HepG2 (cell line): ENCODE data around the gene NOTUM. TPM values are rescaled to one million over a fixed set of nuclear protein-coding genes. Genes with fewer than 3 reads are reported as not detected.
A peak's percentile ranks its signal among the peaks of the same experiment; 100 is the strongest.

Source experiments
- ARNT2 ChIP-seq: sonication (generic); formaldehyde crosslinking; IDR thresholded peaks from 2 replicates; pipeline ENCODE4 v1.8.0; 2022; ENCODE audit warnings: mild to moderate bottlenecking, low read depth, missing genetic modification reagents, moderate library complexity
- ATM ChIP-seq: fragments of 450-650 bp; IDR thresholded peaks from 2 replicates; pipeline ENCODE4 v1.7.1; 2017; ENCODE audit warnings: mild to moderate bottlenecking, borderline replicate concordance
- CEBPG ChIP-seq: IDR thresholded peaks from 2 replicates; pipeline ENCODE4 v1.6.1; 2016
- DMAP1 ChIP-seq: IDR thresholded peaks from 2 replicates; pipeline ENCODE4 v1.6.1; 2016
- DRAP1 ChIP-seq: IDR thresholded peaks from 2 replicates; pipeline ENCODE4 v1.6.1; 2016; ENCODE audit warnings: missing genetic modification reagents, missing compliant biosample characterization
- HNF4G ChIP-seq, 2 experiments: sonication (generic) in 1 of 2; formaldehyde crosslinking in 1 of 2; IDR thresholded peaks; 2 replicates each; pipeline versions ENCODE4 v1.4.0 to v1.6.1; 2011 to 2020; ENCODE audit warnings: borderline replicate concordance in 2 of 2, low read depth in 2 of 2, mild to moderate bottlenecking in 2 of 2, low read length in 1 of 2, missing genetic modification reagents in 1 of 2, moderate library complexity in 1 of 2
- MAFK ChIP-seq, 2 experiments: IDR thresholded peaks in 1 of 2; conservative IDR thresholded peaks in 1 of 2; 2 replicates each; pipeline ENCODE4 v1.6.1; 2011; ENCODE audit warnings: improper control_type of control experiment in 2 of 2, low read length in 2 of 2
- MAZ ChIP-seq, 2 experiments: sonication (generic) in 1 of 2; formaldehyde crosslinking in 1 of 2; IDR thresholded peaks; 2 replicates each; pipeline versions ENCODE4 v1.5.0 to v1.6.1; 2012 to 2020; ENCODE audit warnings: low read depth in 2 of 2, mild to moderate bottlenecking in 2 of 2, borderline replicate concordance in 1 of 2, improper control_type of control experiment in 1 of 2, low read length in 1 of 2, missing genetic modification reagents in 1 of 2, moderate library complexity in 1 of 2
- MLX ChIP-seq: IDR thresholded peaks from 2 replicates; pipeline ENCODE4 v1.6.1; 2016
- NFE2L1 ChIP-seq: sonication (generic); formaldehyde crosslinking; IDR thresholded peaks from 2 replicates; pipeline ENCODE4 v1.4.0; 2020; ENCODE audit warnings: missing genetic modification reagents, mild to moderate bottlenecking, borderline replicate concordance
- RNF2 ChIP-seq: fragments of 450-650 bp; conservative IDR thresholded peaks from 2 replicates; pipeline ENCODE4 v1.6.1; 2016; ENCODE audit warnings: low read depth
- ZBTB49 ChIP-seq: sonication (generic); formaldehyde crosslinking; IDR thresholded peaks from 2 replicates; pipeline ENCODE4 v1.4.0; 2020; ENCODE audit warnings: missing genetic modification reagents, borderline replicate concordance
- ZBTB7B ChIP-seq: sonication (generic); formaldehyde crosslinking; IDR thresholded peaks from 2 replicates; pipeline ENCODE4 v1.4.0; 2020; ENCODE audit warnings: missing genetic modification reagents
- ZFP62 ChIP-seq: sonication (generic); formaldehyde crosslinking; IDR thresholded peaks from 2 replicates; pipeline ENCODE4 v1.4.0; 2020; ENCODE audit warnings: missing genetic modification reagents
- ZMYM2 ChIP-seq: sonication (generic); formaldehyde crosslinking; IDR thresholded peaks from 2 replicates; pipeline ENCODE4 v1.8.0; 2022; ENCODE audit warnings: mild to moderate bottlenecking, missing genetic modification reagents
- ZNF205 ChIP-seq: IDR thresholded peaks from 2 replicates; pipeline ENCODE4 v1.6.1; 2018; ENCODE audit warnings: missing biosample characterization, missing genetic modification reagents
- ZNF225 ChIP-seq: sonication (generic); formaldehyde crosslinking; IDR thresholded peaks from 2 replicates; pipeline ENCODE4 v1.4.0; 2020; ENCODE audit warnings: mild to moderate bottlenecking, missing genetic modification reagents
- ZNF33A ChIP-seq: sonication (generic); formaldehyde crosslinking; IDR thresholded peaks from 2 replicates; pipeline ENCODE4 v1.5.1; 2020; ENCODE audit warnings: missing genetic modification reagents, mild to moderate bottlenecking, moderate library complexity, borderline replicate concordance
- ZNF34 ChIP-seq: sonication (generic); formaldehyde crosslinking; IDR thresholded peaks from 2 replicates; pipeline ENCODE4 v1.4.0; 2020; ENCODE audit warnings: mild to moderate bottlenecking, missing genetic modification reagents, borderline replicate concordance
- ZNF44 ChIP-seq: sonication (generic); formaldehyde crosslinking; IDR thresholded peaks from 2 replicates; pipeline ENCODE4 v1.5.1; 2020; ENCODE audit warnings: mild to moderate bottlenecking, missing genetic modification reagents
- ZNF569 ChIP-seq: sonication (generic); formaldehyde crosslinking; IDR thresholded peaks from 2 replicates; pipeline ENCODE4 v1.5.0; 2020; ENCODE audit warnings: mild to moderate bottlenecking, missing genetic modification reagents, moderate library complexity, borderline replicate concordance
- ZNF775 ChIP-seq: sonication (generic); formaldehyde crosslinking; IDR thresholded peaks from 2 replicates; pipeline ENCODE4 v1.4.0; 2020; ENCODE audit warnings: missing genetic modification reagents, mild to moderate bottlenecking, moderate library complexity, borderline replicate concordance
- polyA plus RNA-seq, 8 experiments: library from polyadenylated mRNA; depleted of rRNA in 3 of 8; stranded (reverse) in 7 of 8; unstranded in 1 of 8; fragments of >200 nt; fragmentation: Illumina TruSeq in 4 of 8; extraction: Trizol in 4 of 8; gene quantifications; 2 replicates each; pipeline versions ENCODE4 v1.2.1 to v1.2.3, GENCODE V29; 2011 to 2016; ENCODE audit warnings: low read depth in 4 of 8, missing spikeins in 1 of 8, mixed read lengths in 1 of 8; ENCODE audit not compliant: insufficient read depth in 1 of 8
- total RNA-seq, 5 experiments: library from RNA; depleted of rRNA; stranded (reverse); fragments of >200 nt; fragmentation: Illumina TruSeq; extraction: Trizol; gene quantifications; 2 replicates each; pipeline ENCODE4 v1.2.3, GENCODE V29; 2016; ENCODE audit warnings: low read depth in 1 of 5
- TF ChIP-seq, protein P1 (sequence below): sonication (generic); formaldehyde crosslinking; IDR thresholded peaks from 2 replicates; pipeline ENCODE4 v1.4.0; 2020; ENCODE audit warnings: missing genetic modification reagents, borderline replicate concordance
- TF ChIP-seq, protein P2 (sequence below): sonication (generic); formaldehyde crosslinking; IDR thresholded peaks from 2 replicates; pipeline ENCODE4 v1.5.0; 2020; ENCODE audit warnings: mild to moderate bottlenecking, low read depth, missing genetic modification reagents, borderline replicate concordance

Gene NOTUM
- total and polyA plus RNA-seq, 2 of the 13 experiments (the other 11 are each of a cell fraction or from before 2014, with no cell fraction given) = 150 to 160 TPM

DNA sequence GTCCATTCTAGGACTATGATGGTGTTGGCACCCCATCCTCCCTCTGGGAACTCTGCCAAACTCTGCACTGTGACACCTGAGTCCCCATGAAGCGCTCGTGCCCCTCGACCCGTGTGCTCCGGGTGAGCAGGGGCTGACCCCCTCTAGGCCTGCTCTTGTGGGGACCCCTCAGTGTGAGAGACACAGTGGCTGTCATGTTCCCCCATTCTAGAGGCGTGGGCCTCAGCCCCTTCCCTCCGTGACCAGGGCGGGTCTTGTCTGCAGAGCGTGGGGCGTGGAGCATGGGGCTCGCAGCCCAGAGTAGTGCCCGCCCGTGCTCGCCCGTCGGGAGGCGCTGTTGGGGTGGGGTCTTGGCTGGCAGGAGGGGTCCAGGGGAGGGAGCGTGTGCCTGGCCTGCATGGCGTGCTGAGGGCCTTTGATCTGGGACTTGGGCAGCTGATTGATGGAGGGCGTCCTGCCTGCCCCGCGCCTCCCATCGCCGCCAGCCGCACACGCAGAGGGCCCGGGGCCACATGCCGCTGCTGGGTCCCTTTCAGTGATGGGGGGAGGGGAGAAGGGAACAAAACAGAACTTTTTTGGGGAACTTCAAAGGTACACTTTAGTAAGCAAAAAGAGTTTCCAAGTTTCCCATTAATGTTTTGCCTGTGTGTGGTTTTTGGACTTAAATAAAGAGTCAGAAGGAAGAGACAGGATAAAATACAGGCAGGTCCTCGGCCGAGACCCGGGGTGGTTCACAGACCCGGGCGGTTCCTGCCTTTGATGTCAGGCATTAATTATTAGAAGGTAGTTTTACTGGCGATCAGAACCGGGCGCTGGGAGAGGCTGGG is 39.2 kb upstream of the NOTUM start (continued):
- TF ChIP-seq DRAP1 (CRISPR knock-in tag) = no peak; the same call in 1 of the 2 replicates
- TF ChIP-seq RNF2 = no peak
- no peak for TF ChIP-seq CEBPG (CRISPR knock-in tag)
- peak; percentile 67 for TF ChIP-seq ARNT2 (CRISPR knock-in tag)
- TF ChIP-seq, protein P1, sequence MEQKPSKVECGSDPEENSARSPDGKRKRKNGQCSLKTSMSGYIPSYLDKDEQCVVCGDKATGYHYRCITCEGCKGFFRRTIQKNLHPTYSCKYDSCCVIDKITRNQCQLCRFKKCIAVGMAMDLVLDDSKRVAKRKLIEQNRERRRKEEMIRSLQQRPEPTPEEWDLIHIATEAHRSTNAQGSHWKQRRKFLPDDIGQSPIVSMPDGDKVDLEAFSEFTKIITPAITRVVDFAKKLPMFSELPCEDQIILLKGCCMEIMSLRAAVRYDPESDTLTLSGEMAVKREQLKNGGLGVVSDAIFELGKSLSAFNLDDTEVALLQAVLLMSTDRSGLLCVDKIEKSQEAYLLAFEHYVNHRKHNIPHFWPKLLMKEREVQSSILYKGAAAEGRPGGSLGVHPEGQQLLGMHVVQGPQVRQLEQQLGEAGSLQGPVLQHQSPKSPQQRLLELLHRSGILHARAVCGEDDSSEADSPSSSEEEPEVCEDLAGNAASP = no peak
- no peak for TF ChIP-seq MAFK (conservative IDR thresholded peaks at IDR 0.05 in 1 of 2, IDR thresholded peaks at IDR 0.05 in 1 of 2; ENCODE audit: low read length in 2 of 2)
- TF ChIP-seq ZNF34 = peak; percentile 3; the same call in 1 of the 2 replicates
- 0 out of 2 replicates have a peak, but pooled peaks have one; percentile 27 for TF ChIP-seq ZNF33A (CRISPR knock-in tag)
- peak; percentile 37; the same call in 1 of the 2 replicates for TF ChIP-seq ZNF205
- no peak for TF ChIP-seq ZNF569
- no peak for TF ChIP-seq ZFP62 (CRISPR knock-in tag)
- peak; percentile 98 for TF ChIP-seq ZBTB7B (CRISPR knock-in tag)
- peak; percentile 48 for TF ChIP-seq ZMYM2 (CRISPR knock-in tag)
- TF ChIP-seq ZNF775 = no peak
- peak; percentile 87 for TF ChIP-seq MAZ (IDR thresholded peaks at IDR 0.05; ENCODE audit: borderline replicate concordance, low read depth, low read length)
- peak; percentile 75 for TF ChIP-seq MAZ (CRISPR knock-in tag; IDR thresholded peaks at IDR 0.05; ENCODE audit: low read depth)
- no peak for TF ChIP-seq ZNF225 (CRISPR knock-in tag)
- TF ChIP-seq, protein P2, sequence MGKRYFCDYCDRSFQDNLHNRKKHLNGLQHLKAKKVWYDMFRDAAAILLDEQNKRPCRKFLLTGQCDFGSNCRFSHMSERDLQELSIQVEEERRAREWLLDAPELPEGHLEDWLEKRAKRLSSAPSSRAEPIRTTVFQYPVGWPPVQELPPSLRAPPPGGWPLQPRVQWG (CRISPR knock-in tag) = no peak
- TF ChIP-seq NFE2L1 (CRISPR knock-in tag) = peak; percentile 88; the same call in 1 of the 2 replicates
- no peak for TF ChIP-seq ATM
- no peak for TF ChIP-seq ZBTB49 (CRISPR knock-in tag)
- TF ChIP-seq DMAP1 = peak; percentile 49
- 0 out of 2 replicates have a peak, but pooled peaks have one; percentile 36 for TF ChIP-seq ZNF44
- peak; percentile 75 for TF ChIP-seq MLX
- TF ChIP-seq HNF4G (IDR thresholded peaks at IDR 0.05; ENCODE audit: borderline replicate concordance, low read depth, low read length) = no peak; the same call in 1 of the 2 replicates
- peak; percentile 75 for TF ChIP-seq HNF4G (CRISPR knock-in tag; IDR thresholded peaks at IDR 0.05; ENCODE audit: borderline replicate concordance, low read depth)
